OCI-LY1 (cell line): ENCODE measurements around the gene CYP2W1.

Source experiments
- CTCF ChIP-seq: fragments of 200-600 bp; sonication (generic), shearing (Covaris generic); IDR thresholded peaks from 2 replicates; pipeline ENCODE4 v1.5.1; 2017; ENCODE audit warnings: mild to moderate bottlenecking, antibody characterized with exemption, low read length, moderate library complexity, mixed read lengths
- EZH2 ChIP-seq: fragments of 200-600 bp; sonication (generic), shearing (Covaris generic); IDR thresholded peaks from 2 replicates; pipeline ENCODE4 v1.8.0; 2017; ENCODE audit warnings: borderline replicate concordance, mixed run types, mild to moderate bottlenecking, antibody characterized with exemption, low read length, moderate library complexity, mixed read lengths

- TF ChIP-seq CTCF: no peak
- no peak for TF ChIP-seq EZH2
Observed at GRCh38 chr7:982511-983003, 424 bp upstream of the CYP2W1 start.
